Measurements from ENCODE around the gene LIN7A. TPM values are rescaled to one million over a fixed set of nuclear protein-coding genes. Genes with fewer than 3 reads are reported as not detected.

Gene LIN7A
- total and polyA plus RNA-seq, 2 of the 8 experiments (the other 6 are each of a cell fraction or from before 2014, with no cell fraction given), result 5.8 to 22.0 TPM

DNA sequence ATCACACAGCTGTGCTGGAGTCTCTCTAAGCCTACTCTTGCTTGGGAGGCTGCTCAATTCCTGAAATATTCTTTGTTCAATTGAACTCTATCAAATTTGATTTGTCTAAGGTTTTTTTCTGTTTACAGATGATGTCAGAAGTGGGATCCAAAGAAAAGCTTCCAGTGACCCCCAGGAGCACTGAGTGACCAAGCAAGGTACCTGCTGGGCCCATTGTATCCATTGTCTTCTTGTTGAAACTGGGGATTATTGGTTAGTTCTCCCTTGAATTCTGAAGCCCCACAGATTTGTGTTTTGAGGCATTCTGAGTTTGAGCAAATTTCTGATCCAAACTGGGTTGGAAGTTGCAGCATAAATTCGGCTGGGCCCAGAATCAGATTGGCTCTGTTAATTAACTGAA lies 156.4 kb downstream of the LIN7A start (continued):
- no peak for TF ChIP-seq RFX5 (IDR thresholded peaks at IDR 0.05; ENCODE audit: borderline replicate concordance, low read depth, low read length)
- TF ChIP-seq CBX5 (IDR thresholded peaks at IDR 0.05; ENCODE audit: low read depth, low read length), result no peak
- TF ChIP-seq CEBPB (IDR thresholded peaks at IDR 0.05; ENCODE audit: low read depth, low read length), result no peak
- TF ChIP-seq RBBP5 (IDR thresholded peaks at IDR 0.05; ENCODE audit: borderline replicate concordance, low read depth, low read length), result no peak
